ENCODE data around the gene STK10.

GRCh38 chr5:172098046-172098445 is 90.0 kb downstream of the STK10 start:
- TF ChIP-seq GATA3 (IDR thresholded peaks at IDR 0.05; ENCODE audit: low read depth, low read length) (no peak), GATA2 (IDR thresholded peaks at IDR 0.05; ENCODE audit: low read depth, low read length) (no peak)

Measured in SH-SY5Y (cell line).